IPS-18a (cell line): ENCODE measurements around the gene SIPA1.

Experiments
- H3K27ac ChIP-seq: one replicate; pipeline ENCODE4 v1.5.1; 2013; ENCODE audit warnings: low read length
- H3K27me3 ChIP-seq: one replicate; pipeline ENCODE4 v1.6.1; 2013; ENCODE audit warnings: mild to moderate bottlenecking, low read length; ENCODE audit not compliant: control insufficient read depth, insufficient read depth
- H3K36me3 ChIP-seq: one replicate; pipeline ENCODE4 v1.6.1; 2013; ENCODE audit warnings: low read depth, low read length; ENCODE audit not compliant: control insufficient read depth
- H3K4me1 ChIP-seq: one replicate; pipeline ENCODE4 v1.6.1; 2013; ENCODE audit warnings: low read depth, low read length; ENCODE audit not compliant: control insufficient read depth
- H3K4me3 ChIP-seq: one replicate; pipeline ENCODE4 v1.5.1; 2013; ENCODE audit warnings: low read length
- H3K9ac ChIP-seq: one replicate; pipeline ENCODE4 v1.6.1; 2013; ENCODE audit warnings: mild to moderate bottlenecking, low read length, moderate library complexity
- H3K9me3 ChIP-seq: one replicate; pipeline ENCODE4 v1.6.1; 2013; ENCODE audit warnings: low read depth, low read length; ENCODE audit not compliant: control insufficient read depth

The SIPA1 gene

GRCh38 chr11:65619281-65619928, 18.5 kb upstream of the SIPA1 start:
- Histone ChIP-seq H3K36me3 (peaks cover 35% of the 10 kb centered on the region), H3K9me3 (no peaks in the 10 kb centered on the region), H3K4me3 (no peak overlapping the region), H3K27me3 (no peaks in the 10 kb centered on the region), H3K4me1 (no peaks in the 10 kb centered on the region), H3K9ac (no peak overlapping the region), H3K27ac (no peak overlapping the region)

- Histone ChIP-seq H3K4me3 (no peak overlapping the region), H3K9ac (no peak overlapping the region), H3K9me3 (no peaks in the 10 kb centered on the region), H3K27ac (no peak overlapping the region), H3K36me3 (peaks cover 41% of the 10 kb centered on the region), H3K4me1 (no peaks in the 10 kb centered on the region), H3K27me3 (no peaks in the 10 kb centered on the region)
These were observed 17.2 kb upstream of the SIPA1 start for GRCh38 chr11:65620666-65621065.

GRCh38 chr11:65621460-65621859, 16.4 kb upstream of the SIPA1 start:
- H3K4me1 ChIP-seq = no peaks in the 10 kb centered on the region
- H3K9ac ChIP-seq = no peak overlapping the region
- H3K27me3 ChIP-seq = no peaks in the 10 kb centered on the region
- no peaks in the 10 kb centered on the region for H3K9me3 ChIP-seq
- peaks cover 49% of the 10 kb centered on the region for H3K36me3 ChIP-seq
- H3K4me3 ChIP-seq = no peak overlapping the region
- H3K27ac ChIP-seq = no peak overlapping the region

GRCh38 chr11:65622011-65622410, 15.9 kb upstream of the SIPA1 start:
- H3K27me3 ChIP-seq = no peaks in the 10 kb centered on the region
- H3K4me3 ChIP-seq = no peak overlapping the region
- peaks cover 54% of the 10 kb centered on the region for H3K36me3 ChIP-seq
- H3K27ac ChIP-seq = no peak overlapping the region
- no peak overlapping the region for H3K9ac ChIP-seq
- H3K9me3 ChIP-seq = no peaks in the 10 kb centered on the region
- H3K4me1 ChIP-seq = no peaks in the 10 kb centered on the region

GRCh38 chr11:65623177-65623576, 14.7 kb upstream of the SIPA1 start:
- Histone ChIP-seq H3K4me3 (no peak overlapping the region), H3K27ac (no peak overlapping the region), H3K9ac (no peak overlapping the region), H3K4me1 (no peaks in the 10 kb centered on the region), H3K27me3 (no peaks in the 10 kb centered on the region), H3K9me3 (no peaks in the 10 kb centered on the region), H3K36me3 (peaks cover 57% of the 10 kb centered on the region)

GRCh38 chr11:65623852-65624616, 13.9 kb upstream of the SIPA1 start:
- Histone ChIP-seq H3K36me3 (peaks cover 54% of the 10 kb centered on the region), H3K9me3 (no peaks in the 10 kb centered on the region), H3K4me1 (no peaks in the 10 kb centered on the region), H3K27ac (no peak overlapping the region), H3K27me3 (no peaks in the 10 kb centered on the region), H3K4me3 (no peak overlapping the region), H3K9ac (no peak overlapping the region)

- Histone ChIP-seq H3K9ac (no peak overlapping the region), H3K4me3 (no peak overlapping the region), H3K36me3 (peaks cover 56% of the 10 kb centered on the region)
These were observed 12.8 kb upstream of the SIPA1 start for GRCh38 chr11:65624931-65625627.

GRCh38 chr11:65625628-65626342, 12.1 kb upstream of the SIPA1 start:
- Histone ChIP-seq H3K4me3 (no peak overlapping the region), H3K27me3 (no peaks in the 10 kb centered on the region), H3K9ac (no peak overlapping the region), H3K36me3 (peaks cover 57% of the 10 kb centered on the region), H3K27ac (no peak overlapping the region), H3K9me3 (no peaks in the 10 kb centered on the region), H3K4me1 (no peaks in the 10 kb centered on the region)

More at GRCh38 chr11:65624931-65625627, 12.8 kb upstream of the SIPA1 start:
- Histone ChIP-seq H3K4me1 (no peaks in the 10 kb centered on the region), H3K27me3 (no peaks in the 10 kb centered on the region), H3K9me3 (no peaks in the 10 kb centered on the region), H3K27ac (no peak overlapping the region)

- Histone ChIP-seq H3K4me1 (no peaks in the 10 kb centered on the region), H3K4me3 (no peak overlapping the region), H3K27ac (no peak overlapping the region), H3K9me3 (no peaks in the 10 kb centered on the region), H3K27me3 (no peaks in the 10 kb centered on the region), H3K36me3 (peaks cover 57% of the 10 kb centered on the region), H3K9ac (no peak overlapping the region)
These were observed 10.7 kb upstream of the SIPA1 start for GRCh38 chr11:65627202-65627601.

- Histone ChIP-seq H3K9ac (no peak overlapping the region), H3K27ac (no peak overlapping the region), H3K4me3 (no peak overlapping the region), H3K9me3 (no peaks in the 10 kb centered on the region), H3K27me3 (no peaks in the 10 kb centered on the region), H3K36me3 (peaks cover 56% of the 10 kb centered on the region), H3K4me1 (no peaks in the 10 kb centered on the region)
These were observed 8.3 kb upstream of the SIPA1 start for GRCh38 chr11:65629579-65629978.

- Histone ChIP-seq H3K27ac (no peak overlapping the region), H3K4me1 (no peaks in the 10 kb centered on the region), H3K36me3 (peaks cover 60% of the 10 kb centered on the region), H3K9me3 (no peaks in the 10 kb centered on the region), H3K4me3 (no peak overlapping the region), H3K27me3 (no peaks in the 10 kb centered on the region), H3K9ac (no peak overlapping the region)
These were observed 7.7 kb upstream of the SIPA1 start for GRCh38 chr11:65630215-65630614.
